GM21619 (cell line): ENCODE results near the gene SLC22A23.

Experiments
- ATAC-seq: cut with Tn5 transposase; IDR thresholded peaks from one replicate; pipeline ENCODE4 v1.9.1; 2021; ENCODE audit not compliant: unreplicated experiment

SLC22A23 gene

GRCh38 chr6:3372912-3373554 lies 83.8 kb downstream of the SLC22A23 start:
- no peak for ATAC-seq

- ATAC-seq: no peak
These were observed 84.5 kb downstream of the SLC22A23 start for GRCh38 chr6:3372184-3372846.

- ATAC-seq: no peak
These were observed 85.5 kb downstream of the SLC22A23 start for GRCh38 chr6:3371222-3371949.

GRCh38 chr6:3370361-3371221 lies 86.3 kb downstream of the SLC22A23 start:
- no peak for ATAC-seq

GRCh38 chr6:3369985-3370360 lies 86.9 kb downstream of the SLC22A23 start:
- no peak for ATAC-seq

GRCh38 chr6:3368685-3369084 lies 88.2 kb downstream of the SLC22A23 start:
- no peak for ATAC-seq

- no peak for ATAC-seq
These were observed 89.2 kb downstream of the SLC22A23 start for GRCh38 chr6:3367630-3368029.

GRCh38 chr6:3366596-3367413 lies 90.0 kb downstream of the SLC22A23 start:
- ATAC-seq: no peak

GRCh38 chr6:3364391-3364790 lies 92.5 kb downstream of the SLC22A23 start:
- no peak for ATAC-seq

GRCh38 chr6:3363296-3364025 lies 93.4 kb downstream of the SLC22A23 start:
- no peak for ATAC-seq

- no peak for ATAC-seq
These were observed 95.4 kb downstream of the SLC22A23 start for GRCh38 chr6:3361312-3362037.

GRCh38 chr6:3360727-3361045 lies 96.2 kb downstream of the SLC22A23 start:
- no peak for ATAC-seq

GRCh38 chr6:3359973-3360726 lies 96.7 kb downstream of the SLC22A23 start:
- no peak for ATAC-seq

- no peak for ATAC-seq
These were observed 97.6 kb downstream of the SLC22A23 start for GRCh38 chr6:3359101-3359752.

GRCh38 chr6:3358413-3359100 lies 98.3 kb downstream of the SLC22A23 start:
- no peak for ATAC-seq

- no peak for ATAC-seq
These were observed 99.2 kb downstream of the SLC22A23 start for GRCh38 chr6:3357678-3358077.

GRCh38 chr6:3356824-3357420 lies 99.9 kb downstream of the SLC22A23 start:
- ATAC-seq: no peak
